Astrocyte (in vitro differentiated cells and primary cell): ENCODE measurements around the gene GPR137B. TPM values are rescaled to one million over a fixed set of nuclear protein-coding genes. Genes with fewer than 3 reads are reported as not detected.

Experiments used
- DNase-seq: peaks from one replicate; pipeline ENCODE4 v3.0.0-alpha.2; 2010; ENCODE audit warnings: low read depth
- FAIRE-seq: peaks from 2 replicates; lab custom pipeline; 2011; peaks lifted over from hg19 to GRCh38; lab: Jason Lieb, UNC
- H2AFZ ChIP-seq: 2 replicates; pipeline ENCODE4 v1.6.0; 2012; ENCODE audit warnings: low read depth, low read length, inconsistent platforms
- H3K27ac ChIP-seq: 2 replicates; pipeline ENCODE4 v1.5.1; 2011; ENCODE audit warnings: low read depth, low read length, inconsistent platforms
- H3K27me3 ChIP-seq: 2 replicates; pipeline ENCODE4 v1.6.0; 2011; ENCODE audit warnings: low read length, inconsistent platforms; ENCODE audit not compliant: insufficient read depth
- H3K36me3 ChIP-seq: 2 replicates; pipeline ENCODE4 v1.5.1; 2011; ENCODE audit warnings: low read length, inconsistent platforms; ENCODE audit not compliant: insufficient read depth
- H3K4me1 ChIP-seq: 2 replicates; pipeline ENCODE4 v1.5.1; 2011; ENCODE audit warnings: low read length, inconsistent platforms; ENCODE audit not compliant: insufficient read depth
- H3K4me2 ChIP-seq: 2 replicates; pipeline ENCODE4 v1.6.0; 2012; ENCODE audit warnings: low read length, inconsistent platforms
- H3K4me3 ChIP-seq: 2 replicates; pipeline ENCODE4 v1.5.1; 2011; ENCODE audit warnings: low read depth, mild to moderate bottlenecking, low read length, inconsistent platforms; ENCODE audit not compliant: insufficient read depth
- H3K79me2 ChIP-seq: 2 replicates; pipeline ENCODE4 v1.6.0; 2012; ENCODE audit warnings: mild to moderate bottlenecking, low read length, inconsistent platforms; ENCODE audit not compliant: insufficient read depth
- H3K9ac ChIP-seq: 2 replicates; pipeline ENCODE4 v1.6.0; 2012; ENCODE audit warnings: mild to moderate bottlenecking, low read length, inconsistent platforms
- H3K9me3 ChIP-seq: 2 replicates; pipeline ENCODE4 v1.5.1; 2012; ENCODE audit warnings: low read depth, mild to moderate bottlenecking, low read length, inconsistent platforms; ENCODE audit not compliant: insufficient read depth
- H4K20me1 ChIP-seq: 2 replicates; pipeline ENCODE4 v1.6.0; 2012; ENCODE audit warnings: low read length, inconsistent platforms; ENCODE audit not compliant: insufficient read depth
- H3K27ac Mint-ChIP-seq: one replicate; pipeline ENCODE4 v1.8.0; 2021; ENCODE audit warnings: mild to moderate bottlenecking, mixed read lengths; ENCODE audit not compliant: unreplicated experiment
- H3K27me3 Mint-ChIP-seq: one replicate; pipeline ENCODE4 v1.8.0; 2021; ENCODE audit warnings: low read depth, mixed read lengths; ENCODE audit not compliant: unreplicated experiment
- H3K36me3 Mint-ChIP-seq: one replicate; pipeline ENCODE4 v1.8.0; 2021; ENCODE audit warnings: low read depth, mixed read lengths; ENCODE audit not compliant: unreplicated experiment
- H3K4me1 Mint-ChIP-seq: one replicate; pipeline ENCODE4 v1.8.0; 2021; ENCODE audit warnings: low read depth, mixed read lengths; ENCODE audit not compliant: unreplicated experiment
- H3K4me3 Mint-ChIP-seq: one replicate; pipeline ENCODE4 v1.8.0; 2021; ENCODE audit warnings: mild to moderate bottlenecking, moderate library complexity, mixed read lengths; ENCODE audit not compliant: unreplicated experiment
- H3K9me3 Mint-ChIP-seq: one replicate; pipeline ENCODE4 v1.8.0; 2021; ENCODE audit warnings: mild to moderate bottlenecking, mixed read lengths; ENCODE audit not compliant: unreplicated experiment
- EZH2 ChIP-seq: IDR thresholded peaks from 2 replicates; pipeline ENCODE4 v1.6.1; 2012; ENCODE audit warnings: mild to moderate bottlenecking, low read length, inconsistent platforms; ENCODE audit not compliant: insufficient read depth
- total RNA-seq: library from RNA; stranded (reverse); gene quantifications from 2 replicates; pipeline ENCODE4 v1.2.1, GENCODE V29; 2021
- TF ChIP-seq, protein P1 (sequence below): IDR thresholded peaks from 2 replicates; pipeline ENCODE4 v1.5.1; 2011; ENCODE audit warnings: low read depth, mild to moderate bottlenecking, inconsistent platforms, low read length, moderate library complexity; ENCODE audit not compliant: insufficient read depth

GPR137B gene
- total RNA-seq, 1 donor from 2014 or later = 12.9 TPM

DNA sequence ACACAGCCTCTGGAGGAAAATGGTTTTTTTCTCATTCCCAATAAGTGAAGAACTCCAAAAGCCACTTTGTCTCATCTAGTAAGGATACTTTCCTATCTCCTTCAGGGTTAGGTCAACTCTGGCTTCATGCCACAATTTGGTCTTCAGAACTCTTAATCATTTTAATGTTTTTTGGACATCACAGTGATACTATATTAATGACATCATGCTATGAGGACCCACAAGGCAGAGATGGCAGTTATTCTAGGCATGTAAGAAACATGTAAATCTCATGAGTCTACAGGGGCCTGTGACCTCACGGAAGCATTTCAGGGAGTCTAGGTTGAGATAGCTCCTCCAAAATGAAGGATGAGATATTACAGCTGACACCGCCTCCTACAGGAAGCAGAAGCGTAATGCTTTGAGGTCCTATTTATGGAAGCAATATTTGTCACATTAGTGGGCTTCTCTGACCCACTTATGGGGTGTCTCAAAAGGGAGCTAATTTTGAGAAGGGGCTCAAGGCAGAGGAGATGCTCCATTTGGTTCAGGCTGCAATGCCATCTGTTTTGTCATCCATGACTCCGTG lies 5.0 kb upstream of the GPR137B start:
- no peaks in the 10 kb centered on the region for H3K36me3 ChIP-seq
- no peak overlapping the region for H3K27ac Mint-ChIP-seq
- no peaks in the 10 kb centered on the region for H3K4me1 ChIP-seq
- peaks cover 2% of the 10 kb centered on the region for H3K36me3 Mint-ChIP-seq
- no peak overlapping the region for H3K4me3 Mint-ChIP-seq
- H4K20me1 ChIP-seq = no peaks in the 10 kb centered on the region
- peaks cover 37% of the 10 kb centered on the region for H3K27me3 ChIP-seq
- no peaks in the 10 kb centered on the region for H3K9me3 ChIP-seq
- no peak overlapping the region for H3K27ac ChIP-seq
- H3K4me1 Mint-ChIP-seq = no peaks in the 10 kb centered on the region
- no peak for TF ChIP-seq EZH2
- TF ChIP-seq, protein P1, sequence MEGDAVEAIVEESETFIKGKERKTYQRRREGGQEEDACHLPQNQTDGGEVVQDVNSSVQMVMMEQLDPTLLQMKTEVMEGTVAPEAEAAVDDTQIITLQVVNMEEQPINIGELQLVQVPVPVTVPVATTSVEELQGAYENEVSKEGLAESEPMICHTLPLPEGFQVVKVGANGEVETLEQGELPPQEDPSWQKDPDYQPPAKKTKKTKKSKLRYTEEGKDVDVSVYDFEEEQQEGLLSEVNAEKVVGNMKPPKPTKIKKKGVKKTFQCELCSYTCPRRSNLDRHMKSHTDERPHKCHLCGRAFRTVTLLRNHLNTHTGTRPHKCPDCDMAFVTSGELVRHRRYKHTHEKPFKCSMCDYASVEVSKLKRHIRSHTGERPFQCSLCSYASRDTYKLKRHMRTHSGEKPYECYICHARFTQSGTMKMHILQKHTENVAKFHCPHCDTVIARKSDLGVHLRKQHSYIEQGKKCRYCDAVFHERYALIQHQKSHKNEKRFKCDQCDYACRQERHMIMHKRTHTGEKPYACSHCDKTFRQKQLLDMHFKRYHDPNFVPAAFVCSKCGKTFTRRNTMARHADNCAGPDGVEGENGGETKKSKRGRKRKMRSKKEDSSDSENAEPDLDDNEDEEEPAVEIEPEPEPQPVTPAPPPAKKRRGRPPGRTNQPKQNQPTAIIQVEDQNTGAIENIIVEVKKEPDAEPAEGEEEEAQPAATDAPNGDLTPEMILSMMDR = no peak
- no peak for FAIRE-seq
- H3K79me2 ChIP-seq = no peaks in the 10 kb centered on the region
- H3K9ac ChIP-seq = no peak overlapping the region
- H3K27me3 Mint-ChIP-seq = peaks cover 51% of the 10 kb centered on the region
- no peak for DNase-seq
- H3K9me3 Mint-ChIP-seq = peaks cover 4% of the 10 kb centered on the region
- no peak overlapping the region for H3K4me2 ChIP-seq
- no peak overlapping the region for H3K4me3 ChIP-seq
- H2AFZ ChIP-seq = no peak overlapping the region

DNA sequence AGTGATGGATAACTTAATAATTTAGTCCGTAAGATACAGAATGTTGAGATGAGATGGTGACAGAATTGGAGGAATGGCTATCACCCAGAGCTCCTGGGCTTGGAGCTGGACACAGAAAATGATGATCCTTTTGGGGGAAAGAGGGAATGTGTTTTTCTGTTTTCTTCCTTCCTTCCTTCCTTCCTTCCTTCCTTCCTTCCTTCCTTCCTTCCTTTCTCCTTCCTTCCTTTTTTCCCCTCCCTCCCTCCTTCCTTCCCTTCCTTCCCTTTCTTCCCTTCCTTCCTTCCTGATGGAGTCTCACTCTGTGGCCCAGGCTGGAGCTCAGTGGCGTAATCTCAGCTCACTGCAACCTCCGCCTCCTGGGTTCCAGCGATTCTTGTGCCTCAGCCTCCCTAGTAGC lies 2.8 kb upstream of the GPR137B start:
- Histone ChIP-seq H3K27ac (no peak overlapping the region), H3K4me3 (no peak overlapping the region), H3K9me3 (no peaks in the 10 kb centered on the region), H3K4me2 (no peak overlapping the region), H3K27me3 (peaks cover 37% of the 10 kb centered on the region), H3K79me2 (peaks cover 6% of the 10 kb centered on the region), H3K4me1 (peaks cover 7% of the 10 kb centered on the region), H3K9ac (no peak overlapping the region), H3K36me3 (no peaks in the 10 kb centered on the region), H4K20me1 (peaks cover 11% of the 10 kb centered on the region), H2AFZ (no peak overlapping the region)
- FAIRE-seq (no peak), DNase-seq (no peak)
- H3K27me3 Mint-ChIP-seq = peaks cover 50% of the 10 kb centered on the region
- peaks cover 4% of the 10 kb centered on the region for H3K4me1 Mint-ChIP-seq
- H3K4me3 Mint-ChIP-seq = no peak overlapping the region
- no peak for TF ChIP-seq EZH2
- TF ChIP-seq, protein P1 = no peak
- peaks cover 2% of the 10 kb centered on the region for H3K9me3 Mint-ChIP-seq
- peaks cover 1% of the 10 kb centered on the region for H3K36me3 Mint-ChIP-seq
- H3K27ac Mint-ChIP-seq = no peak overlapping the region

DNA sequence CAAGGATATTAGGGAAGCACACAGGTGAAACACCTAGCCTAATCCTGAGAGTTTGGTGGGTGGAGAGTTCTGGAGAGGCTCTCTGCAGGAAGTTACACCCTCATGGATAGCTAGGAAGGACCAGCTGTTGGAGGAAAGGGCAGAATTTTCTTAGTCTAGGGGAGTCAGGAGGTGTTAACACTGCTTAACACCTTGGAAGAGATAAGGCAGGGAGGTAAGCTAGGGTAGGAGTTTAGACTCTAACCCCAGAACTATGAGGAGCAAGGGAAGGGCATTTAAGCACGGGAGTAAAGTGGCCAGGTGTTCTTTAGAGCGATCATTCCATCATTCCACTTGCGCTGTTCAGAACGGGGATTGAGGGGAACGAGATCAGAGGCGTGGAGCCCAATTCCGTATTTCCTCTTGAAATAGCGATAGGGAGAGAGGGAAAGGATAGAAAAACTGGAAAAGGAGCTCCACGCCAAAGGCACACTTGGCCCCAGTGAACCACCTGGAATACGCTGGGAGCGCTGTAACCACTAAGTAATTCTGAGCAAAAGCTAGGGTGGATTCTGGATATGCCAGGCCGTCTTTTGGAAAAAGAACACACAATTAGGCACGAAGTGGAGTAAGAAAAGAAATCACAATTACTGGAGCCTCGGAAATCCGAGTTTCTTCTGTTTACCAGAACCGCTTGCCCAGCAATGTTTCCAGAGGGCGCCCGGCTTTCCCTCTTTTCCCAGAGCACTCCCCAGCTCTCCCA lies 1.5 kb upstream of the GPR137B start:
- no peak overlapping the region for H3K27ac Mint-ChIP-seq
- H3K27me3 Mint-ChIP-seq = peaks cover 36% of the 10 kb centered on the region
- no peak for FAIRE-seq

More for the DNA sequence above, 1.5 kb upstream of the GPR137B start:
- Histone ChIP-seq H3K27me3 (peaks cover 34% of the 10 kb centered on the region), H3K4me2 (peak overlapping the region; percentile 91), H3K4me3 (peak overlapping the region; percentile 58), H3K4me1 (peaks cover 11% of the 10 kb centered on the region), H2AFZ (peak overlapping the region; percentile 84), H3K36me3 (no peaks in the 10 kb centered on the region), H3K9ac (peak overlapping the region; percentile 21), H3K9me3 (no peaks in the 10 kb centered on the region), H3K79me2 (peaks cover 7% of the 10 kb centered on the region), H4K20me1 (peaks cover 18% of the 10 kb centered on the region), H3K27ac (no peak overlapping the region)
- peaks cover 3% of the 10 kb centered on the region for H3K36me3 Mint-ChIP-seq
- no peaks in the 10 kb centered on the region for H3K9me3 Mint-ChIP-seq
- no peak for TF ChIP-seq EZH2
- TF ChIP-seq, protein P1 = no peak
- H3K4me3 Mint-ChIP-seq = peak overlapping the region; percentile 89
- DNase-seq = no peak
- H3K4me1 Mint-ChIP-seq = peaks cover 6% of the 10 kb centered on the region
